Activated CD4-positive, alpha-beta T cell treated with anti-CD3 and anti-CD28 coated beads, Interleukin-2, amount 10 ng/mL, durations not matched to agents 7 days and 5 days (primary cell): ENCODE results near the gene NTM. TPM values are rescaled to one million over a fixed set of nuclear protein-coding genes. Genes with fewer than 3 reads are reported as not detected.

Experiments
- CTCF ChIA-PET: fragments of 350-600 bp; sonication (Branson Sonifier 250); formaldehyde crosslinking; loops from one replicate; lab custom pipeline; 2021; ENCODE audit warnings: antibody characterized with exemption; lab: Charles Lee
- POLR2A ChIA-PET: fragments of 350-600 bp; sonication (Branson Sonifier 250); formaldehyde crosslinking; loops from one replicate; lab custom pipeline; 2021; ENCODE audit warnings: antibody characterized with exemption; lab: Charles Lee
- DNase-seq: peaks from one replicate; pipeline ENCODE4 v3.0.0-alpha.2; 2020
- H3K27ac Mint-ChIP-seq: one replicate; pipeline ENCODE4 v1.8.0; 2021; ENCODE audit warnings: mild to moderate bottlenecking, moderate library complexity, mixed read lengths
- H3K27me3 Mint-ChIP-seq: one replicate; pipeline ENCODE4 v1.8.0; 2021; ENCODE audit warnings: mixed read lengths
- H3K36me3 Mint-ChIP-seq: one replicate; pipeline ENCODE4 v1.8.0; 2021; ENCODE audit warnings: low read depth, mixed read lengths
- H3K4me1 Mint-ChIP-seq: one replicate; pipeline ENCODE4 v1.8.0; 2021; ENCODE audit warnings: mixed read lengths
- H3K4me3 Mint-ChIP-seq: one replicate; pipeline ENCODE4 v1.8.0; 2021; ENCODE audit warnings: mild to moderate bottlenecking, moderate library complexity, mixed read lengths
- H3K9me3 Mint-ChIP-seq: one replicate; pipeline ENCODE4 v1.8.0; 2021; ENCODE audit warnings: mixed read lengths
- total RNA-seq, 2 experiments: library from RNA; stranded (reverse); gene quantifications; one replicate each; pipeline ENCODE4 v1.2.3, GENCODE V29; 2021

NTM gene
- total RNA-seq, 2 experiments from 2014 or later: not detected

- Mint-ChIP-seq H3K4me1 (no peaks in the 10 kb centered on the region), H3K4me3 (no peak overlapping the region), H3K27me3 (no peaks in the 10 kb centered on the region), H3K36me3 (no peaks in the 10 kb centered on the region), H3K9me3 (no peaks in the 10 kb centered on the region), H3K27ac (no peak overlapping the region)
- CTCF ChIA-PET: no interaction called here
- POLR2A ChIA-PET: no interaction called here
- no peak for DNase-seq
Observed at GRCh38 chr11:132253469-132254264, 883.3 kb downstream of the NTM start.

DNA sequence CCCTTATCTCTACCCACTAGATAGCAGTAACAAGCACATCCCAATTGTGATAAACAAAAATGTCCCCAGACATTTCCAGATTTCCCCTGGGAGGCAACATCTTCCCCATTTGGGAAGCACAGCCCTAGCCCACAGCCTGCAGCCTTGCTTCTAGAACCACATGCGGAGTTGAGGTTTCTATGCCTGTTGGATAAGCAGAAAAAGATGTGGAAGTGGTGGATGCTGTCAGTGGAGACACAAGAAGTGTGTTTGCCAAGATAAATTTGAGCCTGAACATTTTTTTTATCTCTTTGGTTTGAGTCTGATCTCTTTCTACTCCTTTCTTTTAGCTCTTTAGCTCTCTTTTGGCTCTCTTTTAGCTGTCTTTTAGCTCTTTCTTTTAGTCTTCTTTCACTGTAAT is 884.5 kb downstream of the NTM start:
- POLR2A ChIA-PET: no interaction called here
- H3K27me3 Mint-ChIP-seq: no peaks in the 10 kb centered on the region
- no peak for DNase-seq
- no peak overlapping the region for H3K27ac Mint-ChIP-seq
- H3K36me3 Mint-ChIP-seq: no peaks in the 10 kb centered on the region
- H3K4me1 Mint-ChIP-seq: no peaks in the 10 kb centered on the region
- no peak overlapping the region for H3K4me3 Mint-ChIP-seq
- CTCF ChIA-PET: no interaction called here
- no peaks in the 10 kb centered on the region for H3K9me3 Mint-ChIP-seq

DNA sequence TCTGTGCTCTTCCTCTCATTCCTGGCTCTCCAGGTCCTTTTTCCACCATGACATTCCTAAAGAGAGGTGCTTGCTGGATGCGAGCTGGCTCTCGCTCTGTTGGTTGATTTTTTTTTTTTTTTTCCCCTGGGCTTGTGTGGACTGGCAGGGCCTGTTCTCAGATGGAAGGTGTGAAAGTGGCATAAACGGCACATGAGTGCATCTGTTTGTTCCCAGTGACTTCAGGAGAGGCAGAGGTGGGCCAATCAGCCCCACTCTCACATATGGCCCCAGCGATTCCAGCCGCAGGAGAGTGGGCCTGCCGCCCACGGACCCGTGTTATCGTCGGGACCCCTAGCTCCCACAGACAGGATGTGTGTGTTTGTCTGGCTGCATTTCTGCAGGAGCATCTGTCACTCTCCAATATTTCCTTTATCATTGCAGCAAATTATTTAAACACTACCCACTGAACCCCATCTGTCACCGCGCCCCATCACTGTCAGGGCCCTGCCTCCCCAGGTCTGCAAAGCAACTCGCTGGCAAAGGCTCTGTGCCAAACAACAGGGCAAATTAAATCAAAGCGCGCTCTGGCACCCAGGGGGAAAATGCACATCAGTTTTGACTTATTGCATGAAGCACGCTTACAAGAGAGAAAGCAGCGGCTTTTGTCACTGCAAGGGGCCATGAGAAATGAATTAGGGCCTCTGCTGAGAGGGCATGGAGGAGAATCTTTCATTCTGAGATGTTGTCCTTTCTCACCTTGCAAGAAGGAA is 886.3 kb downstream of the NTM start:
- no peak for DNase-seq
- no peak overlapping the region for H3K4me3 Mint-ChIP-seq
- no peaks in the 10 kb centered on the region for H3K36me3 Mint-ChIP-seq
- no peaks in the 10 kb centered on the region for H3K27me3 Mint-ChIP-seq
- H3K9me3 Mint-ChIP-seq: no peaks in the 10 kb centered on the region
- POLR2A ChIA-PET: no interaction called here
- H3K27ac Mint-ChIP-seq: no peak overlapping the region
- CTCF ChIA-PET: interaction anchor here (1.0 kb wide), 1 partner anchor 74 kb away, joined by 4 read pairs; no protein-coding TSS in a partner anchor
- H3K4me1 Mint-ChIP-seq: no peaks in the 10 kb centered on the region

- Mint-ChIP-seq H3K27me3 (no peaks in the 10 kb centered on the region), H3K27ac (no peak overlapping the region), H3K36me3 (no peaks in the 10 kb centered on the region), H3K9me3 (no peaks in the 10 kb centered on the region), H3K4me3 (no peak overlapping the region), H3K4me1 (no peaks in the 10 kb centered on the region)
- ChIA-PET CTCF (no interaction called here), POLR2A (no interaction called here)
- no peak for DNase-seq
Observed at GRCh38 chr11:132257871-132258270, 887.5 kb downstream of the NTM start.

- CTCF ChIA-PET: no interaction called here
- Mint-ChIP-seq H3K27ac (no peak overlapping the region), H3K9me3 (no peaks in the 10 kb centered on the region), H3K27me3 (no peaks in the 10 kb centered on the region), H3K4me3 (no peak overlapping the region), H3K36me3 (no peaks in the 10 kb centered on the region), H3K4me1 (no peaks in the 10 kb centered on the region)
- DNase-seq: no peak
- POLR2A ChIA-PET: no interaction called here
Observed at GRCh38 chr11:132258875-132259274, 888.5 kb downstream of the NTM start.

DNA sequence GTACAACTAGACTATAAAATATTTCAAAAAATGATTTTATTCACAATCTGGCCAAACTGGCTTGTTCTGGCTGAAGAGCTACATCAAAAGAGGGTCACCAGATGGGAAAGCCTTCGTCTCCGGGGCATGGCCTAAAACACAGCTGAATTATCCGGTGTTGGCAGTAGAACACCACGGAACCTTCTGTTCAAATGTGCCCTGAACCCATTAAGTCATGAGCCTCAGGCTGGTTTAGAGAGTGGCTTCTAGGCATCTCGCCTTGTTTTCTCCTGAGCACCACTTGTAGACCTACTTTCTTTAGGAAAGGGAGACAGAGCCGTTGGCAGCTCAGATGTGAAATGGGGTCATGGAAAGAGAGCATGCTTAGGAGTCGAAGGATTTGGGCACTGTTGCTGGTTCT is 890.2 kb downstream of the NTM start:
- ChIA-PET POLR2A (no interaction called here), CTCF (no interaction called here)
- Mint-ChIP-seq H3K27me3 (no peaks in the 10 kb centered on the region), H3K4me3 (no peak overlapping the region), H3K4me1 (no peaks in the 10 kb centered on the region), H3K36me3 (no peaks in the 10 kb centered on the region), H3K9me3 (no peaks in the 10 kb centered on the region), H3K27ac (no peak overlapping the region)
- DNase-seq: no peak

DNA sequence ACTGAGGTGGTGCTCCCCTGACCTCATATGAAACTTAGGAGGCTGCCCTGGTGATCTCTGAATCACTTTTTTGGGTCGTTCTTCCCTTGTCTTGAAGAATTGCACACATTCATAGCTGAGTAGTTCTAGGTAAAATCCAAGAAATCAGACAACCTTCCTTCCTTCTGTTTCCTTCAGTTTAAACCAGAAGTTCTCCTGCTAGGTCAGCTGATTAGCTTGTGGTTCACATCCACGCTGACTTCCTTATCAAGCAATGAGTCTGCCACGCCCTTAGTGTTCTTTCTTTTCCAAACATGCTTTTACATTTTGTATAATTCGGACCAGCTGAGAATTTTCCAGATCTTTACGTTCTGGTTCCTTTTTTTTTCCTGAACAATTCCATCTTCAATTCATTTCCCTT is 892.8 kb downstream of the NTM start:
- CTCF ChIA-PET: interaction anchor here (0.6 kb wide), 1 partner anchor 27 kb away, joined by 4 read pairs; no protein-coding TSS in a partner anchor
- POLR2A ChIA-PET: no interaction called here
- H3K9me3 Mint-ChIP-seq: no peaks in the 10 kb centered on the region

DNA sequence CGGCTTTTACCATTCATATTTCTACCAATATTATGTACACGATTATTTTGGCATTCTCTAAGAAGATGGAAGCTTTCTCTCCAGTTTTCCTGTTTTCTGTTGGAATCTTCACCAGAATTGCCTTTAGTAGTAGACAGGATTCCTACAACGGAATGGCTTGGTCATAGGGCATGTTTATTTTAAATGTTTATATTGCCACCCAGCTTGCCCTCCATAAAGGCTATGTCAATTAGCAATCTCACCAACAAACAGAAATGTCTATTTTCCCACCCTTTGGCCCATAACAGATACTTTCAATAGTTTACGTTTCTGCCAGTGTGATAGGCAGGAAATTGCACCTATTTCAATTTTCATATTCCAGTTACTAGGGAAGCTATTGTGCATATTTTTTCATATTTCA is 893.5 kb downstream of the NTM start:
- no peak overlapping the region for H3K4me3 Mint-ChIP-seq
- ChIA-PET CTCF (interaction anchor here (0.6 kb wide), 1 partner anchor 26 kb away, joined by 4 read pairs; no protein-coding TSS in a partner anchor), POLR2A (no interaction called here)
- no peaks in the 10 kb centered on the region for H3K4me1 Mint-ChIP-seq
- no peaks in the 10 kb centered on the region for H3K36me3 Mint-ChIP-seq
- H3K9me3 Mint-ChIP-seq: no peaks in the 10 kb centered on the region
- DNase-seq: no peak
- H3K27ac Mint-ChIP-seq: no peak overlapping the region
- H3K27me3 Mint-ChIP-seq: no peaks in the 10 kb centered on the region

More for the DNA sequence above, 892.8 kb downstream of the NTM start:
- Mint-ChIP-seq H3K4me3 (no peak overlapping the region), H3K4me1 (no peaks in the 10 kb centered on the region), H3K27ac (no peak overlapping the region), H3K27me3 (no peaks in the 10 kb centered on the region), H3K36me3 (no peaks in the 10 kb centered on the region)
- DNase-seq: no peak

DNA sequence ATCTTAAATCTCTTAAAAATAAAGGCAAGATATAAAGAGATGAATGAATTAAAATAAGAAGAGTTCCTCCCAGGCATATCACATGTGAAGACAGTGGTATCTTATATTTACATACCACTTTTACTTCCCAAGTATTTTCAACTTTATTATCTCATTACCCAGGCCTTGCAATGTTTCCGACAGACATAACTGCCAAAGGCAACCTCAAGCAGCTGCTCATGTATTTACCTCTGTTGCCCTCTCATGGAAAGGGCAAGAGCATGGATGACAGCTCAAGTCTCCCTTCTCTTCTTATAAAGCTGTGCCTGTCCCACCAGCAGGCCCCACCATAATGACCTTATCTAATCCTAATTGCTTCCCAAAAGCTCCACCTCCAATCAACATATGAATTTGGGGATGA is 894.2 kb downstream of the NTM start:
- H3K27ac Mint-ChIP-seq: no peak overlapping the region
- H3K4me1 Mint-ChIP-seq: no peaks in the 10 kb centered on the region
- no peak for DNase-seq
- no peaks in the 10 kb centered on the region for H3K27me3 Mint-ChIP-seq
- H3K4me3 Mint-ChIP-seq: no peak overlapping the region
- peaks cover 2% of the 10 kb centered on the region for H3K9me3 Mint-ChIP-seq
- CTCF ChIA-PET: no interaction called here
- no peaks in the 10 kb centered on the region for H3K36me3 Mint-ChIP-seq
- POLR2A ChIA-PET: no interaction called here

DNA sequence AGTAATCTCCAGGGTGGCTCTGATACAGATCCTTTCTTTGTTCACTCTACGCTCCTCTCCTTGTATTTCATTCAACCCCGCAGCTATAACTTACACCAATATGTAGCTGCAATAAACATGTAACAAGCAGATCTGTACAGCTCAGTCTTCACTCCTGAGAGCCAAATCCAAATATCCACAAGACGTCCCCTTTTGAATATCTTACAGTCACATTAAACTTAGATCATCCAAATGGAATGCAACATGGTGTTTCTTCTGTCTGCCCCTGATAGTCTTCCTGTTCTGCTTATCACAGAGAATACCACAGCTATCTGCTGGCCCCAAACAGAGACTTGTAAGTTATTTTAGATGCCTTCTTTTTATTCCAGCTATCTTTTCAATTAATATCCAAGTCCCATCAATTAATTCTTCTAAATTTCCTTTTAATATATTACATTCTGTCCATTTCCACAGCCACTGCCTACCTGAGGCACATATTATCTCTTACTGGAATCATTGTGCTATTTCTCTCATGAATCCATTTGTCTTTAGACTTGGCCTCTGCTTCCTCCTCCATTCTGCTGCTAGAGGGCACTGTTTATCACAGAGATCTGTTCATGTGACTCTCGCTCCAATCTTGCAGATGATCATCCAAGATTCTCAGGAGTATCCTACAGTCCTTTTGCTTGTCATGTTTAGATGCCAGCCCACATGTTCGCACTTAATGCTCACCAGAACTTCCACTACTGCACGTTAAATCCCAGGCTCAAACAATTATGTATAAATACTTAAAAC is 908.6 kb downstream of the NTM start:
- H3K4me1 Mint-ChIP-seq: no peaks in the 10 kb centered on the region
- H3K27ac Mint-ChIP-seq: no peak overlapping the region
- CTCF ChIA-PET: no interaction called here
- DNase-seq: no peak
- H3K36me3 Mint-ChIP-seq: no peaks in the 10 kb centered on the region
- H3K4me3 Mint-ChIP-seq: no peak overlapping the region
- no peaks in the 10 kb centered on the region for H3K9me3 Mint-ChIP-seq
- no peaks in the 10 kb centered on the region for H3K27me3 Mint-ChIP-seq
- POLR2A ChIA-PET: no interaction called here

GRCh38 chr11:132284048-132284447 is 913.6 kb downstream of the NTM start:
- Mint-ChIP-seq H3K9me3 (no peaks in the 10 kb centered on the region), H3K27ac (no peak overlapping the region), H3K4me1 (no peaks in the 10 kb centered on the region), H3K36me3 (no peaks in the 10 kb centered on the region), H3K27me3 (no peaks in the 10 kb centered on the region), H3K4me3 (no peak overlapping the region)
- no peak for DNase-seq
- CTCF ChIA-PET: no interaction called here
- POLR2A ChIA-PET: no interaction called here

GRCh38 chr11:132284611-132285010 is 914.2 kb downstream of the NTM start:
- Mint-ChIP-seq H3K4me3 (no peak overlapping the region), H3K36me3 (no peaks in the 10 kb centered on the region), H3K9me3 (no peaks in the 10 kb centered on the region), H3K27me3 (no peaks in the 10 kb centered on the region), H3K4me1 (no peaks in the 10 kb centered on the region), H3K27ac (no peak overlapping the region)
- DNase-seq: no peak
- POLR2A ChIA-PET: no interaction called here
- CTCF ChIA-PET: no interaction called here

DNA sequence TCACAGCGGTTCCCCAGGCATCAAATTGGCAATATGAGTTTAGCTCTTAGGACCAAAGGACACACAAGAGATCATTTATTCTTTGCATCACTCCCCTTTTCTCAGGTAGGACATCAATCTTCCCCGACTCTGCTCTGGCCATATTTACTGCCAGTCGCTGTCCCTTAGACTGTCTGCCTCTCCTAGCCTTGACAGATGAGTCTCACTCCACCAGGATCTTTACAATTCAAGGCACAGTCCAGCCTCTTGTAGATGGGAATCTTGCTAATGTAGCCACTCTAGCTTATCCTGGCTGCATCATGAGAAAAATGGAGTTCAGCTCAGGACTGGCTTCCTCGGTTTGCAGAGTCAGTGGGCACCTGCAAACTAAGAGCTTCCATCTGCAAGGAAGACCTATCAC is 915.2 kb downstream of the NTM start:
- no peak for DNase-seq
- no peak overlapping the region for H3K27ac Mint-ChIP-seq
- H3K9me3 Mint-ChIP-seq: no peaks in the 10 kb centered on the region
- no peaks in the 10 kb centered on the region for H3K4me1 Mint-ChIP-seq
- POLR2A ChIA-PET: no interaction called here
- no peaks in the 10 kb centered on the region for H3K27me3 Mint-ChIP-seq
- CTCF ChIA-PET: no interaction called here
- H3K4me3 Mint-ChIP-seq: no peak overlapping the region
- no peaks in the 10 kb centered on the region for H3K36me3 Mint-ChIP-seq
